Stomach (tissue), 4 donors: ENCODE data around the gene CEACAM7.
"Not testable (repeated sequence)": the region's sequence is repeated elsewhere in the genome, so short reads cannot be mapped to it uniquely, and the experiment has no call there.

Experiments used
- CTCF ChIP-seq, 7 experiments: fragments of 450-650 bp in 4 of 7; fragments of 200-600 bp in 3 of 7; sonication (generic) in 3 of 7; IDR thresholded peaks; one replicate each; pipeline ENCODE4 v1.5.1; 2016 to 2019; ENCODE audit warnings: antibody characterized with exemption in 7 of 7, control low read depth in 2 of 7, mild to moderate bottlenecking in 1 of 7
- EP300 ChIP-seq: sonication (generic); formaldehyde crosslinking; IDR thresholded peaks from one replicate; pipeline ENCODE4 v1.6.1; 2017; ENCODE audit warnings: antibody characterized with exemption
- POLR2A ChIP-seq, 4 donors: fragments of 450-650 bp; IDR thresholded peaks; one replicate each; pipeline ENCODE4 v1.6.1; 2016; ENCODE audit warnings: antibody characterized with exemption in 4 of 4, control low read depth in 2 of 4, mild to moderate bottlenecking in 1 of 4, moderate library complexity in 1 of 4
- POLR2AphosphoS5 ChIP-seq, 3 donors: sonication (generic); formaldehyde crosslinking; IDR thresholded peaks; one replicate each; pipeline ENCODE4 v1.6.1; 2016; ENCODE audit warnings: antibody characterized with exemption in 3 of 3

GRCh38 chr19:41709516-41709915, 21.4 kb upstream of the CEACAM7 start:
- not testable (repeated sequence) for TF ChIP-seq POLR2A (IDR thresholded peaks at IDR 0.05); CTCF (IDR thresholded peaks at IDR 0.05); EP300; POLR2AphosphoS5 (IDR thresholded peaks at IDR 0.05)
